Vagina (tissue), 2 donors: ENCODE data around the gene RASSF10. TPM values are rescaled to one million over a fixed set of nuclear protein-coding genes. Genes with fewer than 3 reads are reported as not detected.
"Not testable (repeated sequence)": the region's sequence is repeated elsewhere in the genome, so short reads cannot be mapped to it uniquely, and the experiment has no call there.

Source experiments
- DNase-seq, 2 donors: peaks; one replicate each; pipeline ENCODE4 v3.0.0-alpha.2; 2017; ENCODE audit errors: extremely low spot score in 2 of 2
- H3K27ac ChIP-seq: fragments of 200-600 bp; sonication (generic); one replicate; pipeline ENCODE4 v1.5.1; 2019
- H3K27me3 ChIP-seq: fragments of 200-600 bp; sonication (generic); one replicate; pipeline ENCODE4 v1.5.1; 2019
- H3K36me3 ChIP-seq, 2 donors: fragments of 200-600 bp; sonication (generic); one replicate each; pipeline ENCODE4 v1.5.1; 2017 to 2019
- H3K4me1 ChIP-seq: fragments of 200-600 bp; sonication (generic); one replicate; pipeline ENCODE4 v1.5.1; 2019
- H3K4me3 ChIP-seq, 2 donors: fragments of 200-600 bp; sonication (generic); 1 replicate in 1 of 2; 2 replicates in 1 of 2; pipeline ENCODE4 v1.5.1; 2016 to 2019
- H3K9me3 ChIP-seq: fragments of 200-600 bp; sonication (generic); one replicate; pipeline ENCODE4 v1.5.1; 2019
- CTCF ChIP-seq, 3 experiments: fragments of 450-650 bp in 2 of 3; fragments of 200-600 bp in 1 of 3; sonication (generic) in 1 of 3; IDR thresholded peaks; one replicate each; pipeline ENCODE4 v1.5.1; 2017 to 2019; ENCODE audit warnings: antibody characterized with exemption in 3 of 3, mild to moderate bottlenecking in 2 of 3, moderate library complexity in 2 of 3
- POLR2A ChIP-seq, 2 donors: fragments of 450-650 bp; IDR thresholded peaks; one replicate each; pipeline ENCODE4 v1.6.1; 2017; ENCODE audit warnings: antibody characterized with exemption in 2 of 2, mild to moderate bottlenecking in 2 of 2, moderate library complexity in 2 of 2
- POLR2AphosphoS5 ChIP-seq, 2 donors: sonication (generic); formaldehyde crosslinking; IDR thresholded peaks; one replicate each; pipeline ENCODE4 v1.9.0; 2017; ENCODE audit warnings: antibody characterized with exemption in 2 of 2, mild to moderate bottlenecking in 2 of 2, low read depth in 1 of 2; ENCODE audit not compliant: insufficient read depth in 1 of 2
- intact Hi-C: fragments of 100-400 bp; cut with DNase I; formaldehyde crosslinking; loops from one replicate; pipeline ENCODE4 v1.15.1; 2023
- total RNA-seq: library from RNA; depleted of rRNA; stranded (reverse); fragments of >200 nt; gene quantifications from one replicate; pipeline ENCODE4 v1.2.3, GENCODE V29; 2016

Gene RASSF10
- total RNA-seq, 1 donor from 2014 or later: 3.7 TPM

GRCh38 chr11:13039126-13039525 is 30.0 kb downstream of the RASSF10 start:
- no peaks in the 10 kb centered on the region for H3K36me3 ChIP-seq
- no peak overlapping the region for H3K27ac ChIP-seq
- TF ChIP-seq CTCF (IDR thresholded peaks at IDR 0.05) (no peak), POLR2A (IDR thresholded peaks at IDR 0.05) (no peak), POLR2AphosphoS5 (IDR thresholded peaks at IDR 0.05; ENCODE audit: insufficient read depth in 1 of 2, low read depth in 1 of 2) (no peak)
- H3K4me3 ChIP-seq: no peak overlapping the region
- intact Hi-C loops: no loop called here
- no peak for DNase-seq
- no peaks in the 10 kb centered on the region for H3K4me1 ChIP-seq
- no peaks in the 10 kb centered on the region for H3K27me3 ChIP-seq
- H3K9me3 ChIP-seq: no peaks in the 10 kb centered on the region

- H3K9me3 ChIP-seq: no peaks in the 10 kb centered on the region
- no peak overlapping the region for H3K27ac ChIP-seq
- H3K36me3 ChIP-seq: no peaks in the 10 kb centered on the region
- no peak for TF ChIP-seq POLR2AphosphoS5 (IDR thresholded peaks at IDR 0.05; ENCODE audit: insufficient read depth in 1 of 2, low read depth in 1 of 2)
- no peak for TF ChIP-seq CTCF (IDR thresholded peaks at IDR 0.05)
- H3K4me1 ChIP-seq: no peaks in the 10 kb centered on the region
- intact Hi-C loops: no loop called here
- no peaks in the 10 kb centered on the region for H3K27me3 ChIP-seq
- no peak for DNase-seq
- no peak overlapping the region for H3K4me3 ChIP-seq
Measured at GRCh38 chr11:13040969-13041561, 31.9 kb downstream of the RASSF10 start.

GRCh38 chr11:13042873-13043342 is 33.8 kb downstream of the RASSF10 start:
- H3K9me3 ChIP-seq: no peaks in the 10 kb centered on the region
- DNase-seq: no peak
- no peaks in the 10 kb centered on the region for H3K27me3 ChIP-seq
- TF ChIP-seq POLR2A (IDR thresholded peaks at IDR 0.05) (no peak), POLR2AphosphoS5 (IDR thresholded peaks at IDR 0.05; ENCODE audit: insufficient read depth in 1 of 2, low read depth in 1 of 2) (no peak), CTCF (IDR thresholded peaks at IDR 0.05) (no peak)
- no peaks in the 10 kb centered on the region for H3K4me1 ChIP-seq
- H3K4me3 ChIP-seq: no peak overlapping the region
- no peak overlapping the region for H3K27ac ChIP-seq
- intact Hi-C loops: no loop called here
- no peaks in the 10 kb centered on the region for H3K36me3 ChIP-seq

GRCh38 chr11:13043912-13044628 is 35.0 kb downstream of the RASSF10 start:
- Histone ChIP-seq H3K4me1 (no peaks in the 10 kb centered on the region), H3K27me3 (no peaks in the 10 kb centered on the region), H3K27ac (no peak overlapping the region), H3K9me3 (no peaks in the 10 kb centered on the region), H3K36me3 (no peaks in the 10 kb centered on the region), H3K4me3 (no peak overlapping the region)
- intact Hi-C loops: no loop called here
- DNase-seq: no peak
- TF ChIP-seq POLR2AphosphoS5 (IDR thresholded peaks at IDR 0.05; ENCODE audit: insufficient read depth in 1 of 2, low read depth in 1 of 2): no peak
- TF ChIP-seq POLR2A (IDR thresholded peaks at IDR 0.05): no peak
- TF ChIP-seq CTCF (IDR thresholded peaks at IDR 0.05): no peak

GRCh38 chr11:13045089-13045488 is 36.0 kb downstream of the RASSF10 start:
- DNase-seq, H3K4me1 ChIP-seq: not testable (repeated sequence)

More at GRCh38 chr11:13045089-13045488, 36.0 kb downstream of the RASSF10 start:
- H3K27me3 ChIP-seq, H3K4me3 ChIP-seq, H3K9me3 ChIP-seq, H3K36me3 ChIP-seq, intact Hi-C loops, H3K27ac ChIP-seq: not testable (repeated sequence)
